HG03196 (cell line): ENCODE results near the gene RPP25L.

Experiments used
- ATAC-seq: cut with Tn5 transposase; IDR thresholded peaks from one replicate; pipeline ENCODE4 v1.9.1; 2021; ENCODE audit not compliant: unreplicated experiment

The RPP25L gene

GRCh38 chr9:34638138-34638445, 26.2 kb upstream of the RPP25L start:
- no peak for ATAC-seq

- peak; percentile 83 for ATAC-seq
Measured at GRCh38 chr9:34637356-34638137, 25.6 kb upstream of the RPP25L start, which contains the start of gene SIGMAR1. SIGMAR1 (minus strand) TSS chr9:34637787; CDS start chr9:34637697, 90 bp downstream.

GRCh38 chr9:34636791-34637355, 25.0 kb upstream of the RPP25L start:
- peak; percentile 7 for ATAC-seq

- no peak for ATAC-seq
Measured at GRCh38 chr9:34635556-34635955, 23.7 kb upstream of the RPP25L start.

- no peak for ATAC-seq
Measured at GRCh38 chr9:34634551-34635248, 22.8 kb upstream of the RPP25L start.

GRCh38 chr9:34633851-34634550, 22.1 kb upstream of the RPP25L start:
- peak; percentile 32 for ATAC-seq

GRCh38 chr9:34633166-34633565, 21.3 kb upstream of the RPP25L start:
- no peak for ATAC-seq

GRCh38 chr9:34630402-34631154, 18.7 kb upstream of the RPP25L start:
- ATAC-seq: no peak

- ATAC-seq: no peak
Measured at GRCh38 chr9:34629491-34629808, 17.6 kb upstream of the RPP25L start.

- ATAC-seq: no peak
Measured at GRCh38 chr9:34628656-34629490, 17.0 kb upstream of the RPP25L start, which contains the start of gene ARID3C. ARID3C (minus strand) TSS chr9:34629066; CDS start chr9:34628014, 1,052 bp downstream.

GRCh38 chr9:34627716-34628655, 16.1 kb upstream of the RPP25L start:
- no peak for ATAC-seq

GRCh38 chr9:34625186-34625486, 13.2 kb upstream of the RPP25L start:
- ATAC-seq: no peak

- no peak for ATAC-seq
Measured at GRCh38 chr9:34624475-34625185, 12.7 kb upstream of the RPP25L start.

GRCh38 chr9:34623374-34624235, 11.7 kb upstream of the RPP25L start:
- ATAC-seq: no peak

- peak; percentile 97 for ATAC-seq
Measured at GRCh38 chr9:34620061-34620994, 8.4 kb upstream of the RPP25L start, which contains the start of gene DCTN3. DCTN3 (minus strand) TSS chr9:34620495; CDS start chr9:34620464, 31 bp downstream.

GRCh38 chr9:34615132-34615531, 3.2 kb upstream of the RPP25L start:
- no peak for ATAC-seq
